Neuronal stem cell (in vitro differentiated cells): ENCODE measurements around the gene GCNT3.

ENCODE experiments used
- DNase-seq: peaks from one replicate; pipeline ENCODE4 v3.0.0-alpha.2; 2013; ENCODE audit warnings: low spot score
- H2AFZ ChIP-seq: one replicate; pipeline ENCODE4 v1.6.1; 2013; ENCODE audit warnings: mild to moderate bottlenecking, low read length, inconsistent platforms
- H2AK5ac ChIP-seq: 2 replicates; pipeline ENCODE4 v1.6.1; 2013; ENCODE audit warnings: low read depth, mild to moderate bottlenecking, inconsistent platforms, low read length, moderate library complexity, mixed read lengths
- H2BK120ac ChIP-seq: 2 replicates; pipeline ENCODE4 v1.6.1; 2013; ENCODE audit warnings: low read depth, mild to moderate bottlenecking, inconsistent platforms, low read length, moderate library complexity, mixed read lengths
- H2BK12ac ChIP-seq: one replicate; pipeline ENCODE4 v1.6.1; 2013; ENCODE audit warnings: low read length, inconsistent platforms
- H2BK15ac ChIP-seq: 2 replicates; pipeline ENCODE4 v1.6.1; 2013; ENCODE audit warnings: mild to moderate bottlenecking, low read length, inconsistent platforms, mixed read lengths
- H2BK5ac ChIP-seq: one replicate; pipeline ENCODE4 v1.6.1; 2013; ENCODE audit warnings: inconsistent platforms, mild to moderate bottlenecking, low read length, moderate library complexity
- H3K14ac ChIP-seq: one replicate; pipeline ENCODE4 v1.6.1; 2013; ENCODE audit warnings: low read length, inconsistent platforms
- H3K18ac ChIP-seq: 2 replicates; pipeline ENCODE4 v1.6.1; 2013; ENCODE audit warnings: low read length, inconsistent platforms
- H3K23ac ChIP-seq: 2 replicates; pipeline ENCODE4 v1.6.1; 2013; ENCODE audit warnings: low read depth, mild to moderate bottlenecking, mixed read lengths, low read length, inconsistent platforms; ENCODE audit not compliant: poor library complexity
- H3K27ac ChIP-seq: replicated peaks from 3 replicates; pipeline ENCODE4 v1.5.1; 2013; ENCODE audit warnings: low read length, inconsistent platforms
- H3K27me3 ChIP-seq, 3 experiments: 2 replicates each; pipeline ENCODE4 v1.6.1; 2013; ENCODE audit warnings: low read length in 3 of 3, mild to moderate bottlenecking in 2 of 3, inconsistent platforms in 1 of 3, low read depth in 1 of 3, mixed read lengths in 1 of 3, moderate library complexity in 1 of 3; ENCODE audit not compliant: control insufficient read depth in 3 of 3, insufficient read depth in 3 of 3
- H3K36me3 ChIP-seq, 2 donors: replicated peaks in 1 of 2; 2 replicates each; pipeline ENCODE4 v1.6.1; 2013; ENCODE audit warnings: low read length in 2 of 2; ENCODE audit not compliant: control insufficient read depth in 2 of 2, insufficient read depth in 2 of 2
- H3K4ac ChIP-seq: 2 replicates; pipeline ENCODE4 v1.6.1; 2013; ENCODE audit warnings: inconsistent platforms, mild to moderate bottlenecking, low read length, moderate library complexity
- H3K4me1 ChIP-seq, 2 donors: 1 replicate in 1 of 2; 2 replicates in 1 of 2; pipeline ENCODE4 v1.6.1; 2013; ENCODE audit warnings: low read length in 2 of 2, low read depth in 1 of 2; ENCODE audit not compliant: control insufficient read depth in 2 of 2, insufficient read depth in 1 of 2
- H3K4me2 ChIP-seq: one replicate; pipeline ENCODE4 v1.6.1; 2013; ENCODE audit warnings: mild to moderate bottlenecking, low read length, inconsistent platforms; ENCODE audit not compliant: insufficient read depth, poor library complexity, severe bottlenecking
- H3K4me3 ChIP-seq, 2 donors: 2 replicates each; pipeline ENCODE4 v1.5.1; 2013; ENCODE audit warnings: low read length in 2 of 2, mild to moderate bottlenecking in 2 of 2, inconsistent platforms in 1 of 2, moderate library complexity in 1 of 2
- H3K79me1 ChIP-seq: one replicate; pipeline ENCODE4 v1.6.1; 2013; ENCODE audit warnings: low read depth, mild to moderate bottlenecking, inconsistent platforms, low read length, moderate library complexity
- H3K9ac ChIP-seq: one replicate; pipeline ENCODE4 v1.6.1; 2013; ENCODE audit warnings: mild to moderate bottlenecking, low read depth, low read length, inconsistent platforms; ENCODE audit not compliant: poor library complexity
- H3K9me3 ChIP-seq, 2 donors: replicated peaks in 1 of 2; 2 replicates each; pipeline versions ENCODE3 to v1.6.1; 2013; ENCODE audit warnings: low read length in 2 of 2, mild to moderate bottlenecking in 2 of 2, inconsistent platforms in 1 of 2, low read depth in 1 of 2, mixed read lengths in 1 of 2, moderate library complexity in 1 of 2; ENCODE audit not compliant: control insufficient read depth in 2 of 2, insufficient read depth in 1 of 2
- H4K8ac ChIP-seq: one replicate; pipeline ENCODE4 v1.6.1; 2013; ENCODE audit warnings: low read depth, mild to moderate bottlenecking, inconsistent platforms, low read length, moderate library complexity
- H4K91ac ChIP-seq: one replicate; pipeline ENCODE4 v1.6.1; 2013; ENCODE audit warnings: low read length, low read depth, mild to moderate bottlenecking, inconsistent platforms; ENCODE audit not compliant: poor library complexity
- WGBS, 2 donors: extraction: QIAGEN DNeasy Blood & Tissue Kit; methylation state at CpG; one replicate each; pipeline ENCODE4 v1.1.7; 2013; ENCODE audit warnings: missing lambda C conversion rate in 2 of 2, mixed read lengths in 1 of 2; ENCODE audit not compliant: insufficient read length in 2 of 2, insufficient replicate concordance in 1 of 2; ENCODE audit errors: extremely low coverage in 2 of 2; 5-methylcytosine and 5-hydroxymethylcytosine counted together

Gene GCNT3

GRCh38 chr15:59616379-59616778 lies 4.8 kb downstream of the GCNT3 start:
- no peak overlapping the region for H4K91ac ChIP-seq
- no peak overlapping the region for H3K4ac ChIP-seq
- H2BK120ac ChIP-seq: no peak overlapping the region
- H2AFZ ChIP-seq: peak overlapping the region; percentile 24
- no peak overlapping the region for H3K23ac ChIP-seq
- H3K9ac ChIP-seq: no peak overlapping the region
- no peak overlapping the region for H3K27ac ChIP-seq
- no peak overlapping the region for H3K4me3 ChIP-seq
- H3K9me3 ChIP-seq: peaks cover 0 to 2% of the 10 kb centered on the region in 2 donors
- H4K8ac ChIP-seq: no peak overlapping the region
- no peak for DNase-seq
- H2BK12ac ChIP-seq: no peak overlapping the region
- no peak overlapping the region for H2AK5ac ChIP-seq
- no peaks in the 10 kb centered on the region for H3K36me3 ChIP-seq
- no peak overlapping the region for H2BK5ac ChIP-seq
- no peak overlapping the region for H3K18ac ChIP-seq
- H3K4me2 ChIP-seq: no peak overlapping the region
- WGBS, 2 donors: no CpG with 5 or more reads among the region's 3 CpGs
- no peak overlapping the region for H2BK15ac ChIP-seq
- no peak overlapping the region for H3K14ac ChIP-seq
- no peaks in the 10 kb centered on the region for H3K79me1 ChIP-seq
- no peaks in the 10 kb centered on the region for H3K4me1 ChIP-seq
- H3K27me3 ChIP-seq: peaks cover 0 to 24% (median 2%) of the 10 kb centered on the region in 3 experiments

DNA sequence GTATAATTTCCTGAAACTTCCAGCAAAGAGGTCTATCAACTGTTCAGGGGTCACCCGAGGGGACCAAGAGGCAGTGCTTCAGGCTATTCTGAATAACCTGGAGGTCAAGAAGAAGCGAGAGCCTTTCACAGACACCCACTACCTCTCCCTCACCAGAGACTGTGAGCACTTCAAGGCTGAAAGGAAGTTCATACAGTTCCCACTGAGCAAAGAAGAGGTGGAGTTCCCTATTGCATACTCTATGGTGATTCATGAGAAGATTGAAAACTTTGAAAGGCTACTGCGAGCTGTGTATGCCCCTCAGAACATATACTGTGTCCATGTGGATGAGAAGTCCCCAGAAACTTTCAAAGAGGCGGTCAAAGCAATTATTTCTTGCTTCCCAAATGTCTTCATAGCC lies 6.8 kb downstream of the GCNT3 start:
- Histone ChIP-seq H3K14ac (no peak overlapping the region), H3K4ac (no peak overlapping the region), H3K18ac (no peak overlapping the region), H3K27ac (no peak overlapping the region), H2BK15ac (no peak overlapping the region), H3K79me1 (no peaks in the 10 kb centered on the region), H3K4me3 (no peak overlapping the region), H3K23ac (no peak overlapping the region), H2BK12ac (no peak overlapping the region), H4K91ac (no peak overlapping the region), H3K9me3 (no peaks in the 10 kb centered on the region), H2BK120ac (no peak overlapping the region), H2AFZ (no peak overlapping the region), H3K4me1 (no peaks in the 10 kb centered on the region), H3K9ac (no peak overlapping the region), H3K4me2 (no peak overlapping the region), H3K36me3 (no peaks in the 10 kb centered on the region), H2BK5ac (no peak overlapping the region), H2AK5ac (no peak overlapping the region), H4K8ac (no peak overlapping the region), H3K27me3 (peaks cover 0 to 19% (median 2%) of the 10 kb centered on the region in 3 experiments)
- DNase-seq: no peak
- no CpG with 5 or more reads among the region's 4 CpGs for WGBS, 2 donors

DNA sequence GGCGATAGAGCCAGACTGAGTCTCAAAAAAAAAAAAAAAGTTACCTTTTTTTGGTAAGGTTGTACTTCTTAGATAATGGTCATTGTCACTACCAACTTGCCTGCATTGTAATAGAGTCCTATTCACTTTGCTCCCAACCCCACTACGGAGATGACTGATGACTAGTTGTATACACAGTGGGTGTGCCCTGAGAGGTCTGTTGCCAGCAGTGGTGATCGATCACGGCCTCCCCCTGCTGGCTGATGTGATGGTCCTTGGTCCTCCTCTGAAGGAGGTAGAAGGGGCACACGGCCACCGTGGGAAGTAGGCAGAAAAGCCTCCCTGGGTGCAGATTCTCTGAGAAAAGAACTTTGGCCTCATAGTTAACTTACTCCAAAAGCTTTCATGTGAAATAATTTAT lies 10.7 kb downstream of the GCNT3 start:
- Histone ChIP-seq H3K4me3 (no peak overlapping the region), H3K14ac (no peak overlapping the region), H3K4ac (no peak overlapping the region), H2AFZ (no peak overlapping the region), H3K27me3 (peaks cover 0 to 19% (median 2%) of the 10 kb centered on the region in 3 experiments), H2BK15ac (no peak overlapping the region), H3K4me2 (no peak overlapping the region), H3K9ac (no peak overlapping the region), H3K27ac (no peak overlapping the region), H3K79me1 (no peaks in the 10 kb centered on the region), H3K23ac (no peak overlapping the region), H3K36me3 (no peaks in the 10 kb centered on the region), H3K4me1 (peaks cover 0 to 7% of the 10 kb centered on the region in 2 donors), H3K9me3 (no peaks in the 10 kb centered on the region), H2BK120ac (no peak overlapping the region), H4K91ac (no peak overlapping the region), H2BK12ac (no peak overlapping the region), H3K18ac (no peak overlapping the region), H4K8ac (no peak overlapping the region), H2BK5ac (no peak overlapping the region), H2AK5ac (no peak overlapping the region)
- WGBS, 2 donors: no CpG with 5 or more reads among the region's 6 CpGs
- no peak for DNase-seq

- no peak overlapping the region for H3K27ac ChIP-seq
- no peak overlapping the region for H4K8ac ChIP-seq
- H4K91ac ChIP-seq: no peak overlapping the region
- H2BK120ac ChIP-seq: no peak overlapping the region
- H3K36me3 ChIP-seq: peaks cover 3 to 17% of the 10 kb centered on the region in 2 donors
- no peaks in the 10 kb centered on the region for H3K4me1 ChIP-seq
- H2AFZ ChIP-seq: no peak overlapping the region
- H3K14ac ChIP-seq: no peak overlapping the region
- peak; percentile 26 for DNase-seq
- H3K4ac ChIP-seq: no peak overlapping the region
- no peak overlapping the region for H3K9ac ChIP-seq
- no peak overlapping the region for H2BK15ac ChIP-seq
- H3K27me3 ChIP-seq: no peaks in the 10 kb centered on the region
- H3K79me1 ChIP-seq: no peaks in the 10 kb centered on the region
- no peak overlapping the region for H2BK5ac ChIP-seq
- H2AK5ac ChIP-seq: no peak overlapping the region
- H3K4me3 ChIP-seq: no peak overlapping the region
- no peak overlapping the region for H3K23ac ChIP-seq
- H3K18ac ChIP-seq: no peak overlapping the region
- no peak overlapping the region for H3K4me2 ChIP-seq
- H3K9me3 ChIP-seq: no peaks in the 10 kb centered on the region
- WGBS, 2 donors: no CpG with 5 or more reads among the region's 4 CpGs
- no peak overlapping the region for H2BK12ac ChIP-seq
Measured at GRCh38 chr15:59632714-59633113, 21.1 kb downstream of the GCNT3 start.
